ENCODE measurements around the gene CHKA. TPM values are rescaled to one million over a fixed set of nuclear protein-coding genes. Genes with fewer than 3 reads are reported as not detected.

CHKA gene
- total and polyA plus RNA-seq, 8 donors: 36.8 to 106 (median 82.8) TPM

- Histone ChIP-seq H3K27me3 (no peaks in the 10 kb centered on the region), H3K27ac (peak overlapping the region; percentile 25 to 57), H3K9me3 (no peaks in the 10 kb centered on the region), H3K4me1 (peaks cover 0 to 18% of the 10 kb centered on the region in 2 donors), H3K36me3 (peaks cover 0 to 6% of the 10 kb centered on the region in 2 donors), H3K4me3 (no peak overlapping the region)
- TF ChIP-seq CTCF (IDR thresholded peaks at IDR 0.05): no peak
- ATAC-seq (peak; percentile 66), DNase-seq (no peak)
- intact Hi-C loops (cut with DNase I): no loop called here
Measured at GRCh38 chr11:68107689-68108088, 13.5 kb downstream of the CHKA start.

GRCh38 chr11:68106165-68106940, 14.8 kb downstream of the CHKA start:
- Histone ChIP-seq H3K9me3 (no peaks in the 10 kb centered on the region), H3K27ac (peak overlapping the region; percentile 16 to 57), H3K4me3 (no peak overlapping the region), H3K4me1 (peaks cover 0 to 18% of the 10 kb centered on the region in 2 donors), H3K27me3 (no peaks in the 10 kb centered on the region), H3K36me3 (peaks cover 0 to 6% of the 10 kb centered on the region in 2 donors)
- DNase-seq (peak in 2 of 4 donors; percentile 51 to 68), ATAC-seq (peak; percentile 81)
- intact Hi-C loops (cut with DNase I): no loop called here
- TF ChIP-seq CTCF (IDR thresholded peaks at IDR 0.05): no peak

- ATAC-seq (peak; percentile 91), DNase-seq (peak in 3 of 4 donors; percentile 53 to 85 (median 70))
- Histone ChIP-seq H3K4me1 (peaks cover 9 to 21% of the 10 kb centered on the region in 2 donors), H3K27ac (peak overlapping the region; percentile 65 to 68), H3K4me3 (no peak overlapping the region), H3K9me3 (no peaks in the 10 kb centered on the region), H3K36me3 (peaks cover 0 to 7% of the 10 kb centered on the region in 2 donors), H3K27me3 (no peaks in the 10 kb centered on the region)
- TF ChIP-seq CTCF (IDR thresholded peaks at IDR 0.05): no peak
- intact Hi-C loops (cut with DNase I): no loop called here
Measured at GRCh38 chr11:68099474-68100405, 21.4 kb downstream of the CHKA start.

GRCh38 chr11:68099057-68099456, 22.1 kb downstream of the CHKA start:
- intact Hi-C loops (cut with DNase I): no loop called here
- H3K4me3 ChIP-seq: no peak overlapping the region

More at GRCh38 chr11:68099057-68099456, 22.1 kb downstream of the CHKA start:
- H3K4me1 ChIP-seq: peaks cover 9 to 21% of the 10 kb centered on the region in 2 donors
- DNase-seq: no peak
- H3K27ac ChIP-seq: peak overlapping the region; percentile 65 to 68
- ATAC-seq: no peak
- no peak for TF ChIP-seq CTCF (IDR thresholded peaks at IDR 0.05)
- no peaks in the 10 kb centered on the region for H3K9me3 ChIP-seq
- no peaks in the 10 kb centered on the region for H3K27me3 ChIP-seq
- peaks cover 0 to 7% of the 10 kb centered on the region in 2 donors for H3K36me3 ChIP-seq
